CD4-positive, alpha-beta T cell treated with Interleukin-4 for 4 hours (primary cell): ENCODE results near the gene METRN.
"Not testable (repeated sequence)": the region's sequence is repeated elsewhere in the genome, so short reads cannot be mapped to it uniquely, and the experiment has no call there.

Source experiments
- DNase-seq: peaks from one replicate; pipeline ENCODE4 v3.0.0-alpha.2; 2020

The METRN gene

GRCh38 chr16:678209-678857 lies 36.6 kb upstream of the METRN start:
- DNase-seq: no peak

GRCh38 chr16:678858-679813 lies 35.8 kb upstream of the METRN start:
- peak; percentile 18 for DNase-seq

- DNase-seq: peak; percentile 79
Observed at GRCh38 chr16:679814-680624, 34.9 kb upstream of the METRN start, which contains the start of gene STUB1. Gene STUB1 (plus strand): TSS chr16:680410. CDS start chr16:680526, 116 bp downstream.

- no peak for DNase-seq
Observed at GRCh38 chr16:680625-680945, 34.3 kb upstream of the METRN start.

GRCh38 chr16:680967-681745 lies 33.8 kb upstream of the METRN start:
- no peak for DNase-seq

- no peak for DNase-seq
Observed at GRCh38 chr16:681746-682427, 33.0 kb upstream of the METRN start.

- no peak for DNase-seq
Observed at GRCh38 chr16:682493-683395, 32.2 kb upstream of the METRN start.

- no peak for DNase-seq
Observed at GRCh38 chr16:683396-684070, 31.4 kb upstream of the METRN start.

- DNase-seq: peak; percentile 97
Observed at GRCh38 chr16:684071-684794, 30.7 kb upstream of the METRN start, which contains the start of gene JMJD8. Gene JMJD8 (minus strand): TSS chr16:684334. CDS start chr16:684319, 15 bp downstream.

- DNase-seq: no peak
Observed at GRCh38 chr16:684961-685696, 29.8 kb upstream of the METRN start.

GRCh38 chr16:685967-686366 lies 29.0 kb upstream of the METRN start:
- DNase-seq: no peak

- DNase-seq: no peak
Observed at GRCh38 chr16:686459-687260, 28.3 kb upstream of the METRN start.

- DNase-seq: no peak
Observed at GRCh38 chr16:687499-687898, 27.4 kb upstream of the METRN start.

GRCh38 chr16:689175-689897 lies 25.6 kb upstream of the METRN start:
- no peak for DNase-seq

- DNase-seq: not testable (repeated sequence)
Observed at GRCh38 chr16:691242-691641, 23.7 kb upstream of the METRN start.

- DNase-seq: no peak
Observed at GRCh38 chr16:692356-693108, 22.4 kb upstream of the METRN start.
